WTC11 (cell line): ENCODE measurements around the gene OSBPL10.

Source experiments
- ARID4B ChIP-seq: sonication (generic); formaldehyde crosslinking; IDR thresholded peaks from 2 replicates; pipeline ENCODE4 v1.8.0; 2023; ENCODE audit warnings: missing genetic modification reagents, mild to moderate bottlenecking, borderline replicate concordance
- CTCF ChIP-seq: fragments of 200-600 bp; IDR thresholded peaks from 2 replicates; pipeline ENCODE4 v1.8.0; 2022; ENCODE audit warnings: antibody characterized with exemption
- E2F5 ChIP-seq: sonication (generic); formaldehyde crosslinking; IDR thresholded peaks from 2 replicates; pipeline ENCODE4 v1.8.1; 2022; ENCODE audit warnings: mild to moderate bottlenecking, moderate library complexity, missing genetic modification reagents
- ELF4 ChIP-seq: sonication (generic); formaldehyde crosslinking; IDR thresholded peaks from 2 replicates; pipeline ENCODE4 v1.8.1; 2022; ENCODE audit warnings: low read depth, mild to moderate bottlenecking, moderate library complexity, missing genetic modification reagents
- FOXJ3 ChIP-seq: sonication (generic); formaldehyde crosslinking; IDR thresholded peaks from 2 replicates; pipeline ENCODE4 v1.9.0; 2021; ENCODE audit warnings: missing genetic modification reagents, mild to moderate bottlenecking, borderline replicate concordance
- FOXP4 ChIP-seq: sonication (generic); formaldehyde crosslinking; IDR thresholded peaks from 2 replicates; pipeline ENCODE4 v1.8.0; 2022; ENCODE audit warnings: mild to moderate bottlenecking, missing genetic modification reagents
- HMGXB4 ChIP-seq: sonication (generic); formaldehyde crosslinking; IDR thresholded peaks from 2 replicates; pipeline ENCODE4 v1.8.1; 2023; ENCODE audit warnings: mild to moderate bottlenecking, moderate library complexity, missing genetic modification reagents
- KAT7 ChIP-seq: sonication (generic); formaldehyde crosslinking; IDR thresholded peaks from 2 replicates; pipeline ENCODE4 v1.8.1; 2023; ENCODE audit warnings: missing genetic modification reagents, mild to moderate bottlenecking, borderline replicate concordance
- MAX ChIP-seq: sonication (generic); formaldehyde crosslinking; IDR thresholded peaks from 2 replicates; pipeline ENCODE4 v1.8.0; 2022; ENCODE audit warnings: mild to moderate bottlenecking, missing genetic modification reagents
- PREB ChIP-seq: sonication (generic); formaldehyde crosslinking; IDR thresholded peaks from 2 replicates; pipeline ENCODE4 v1.8.1; 2022; ENCODE audit warnings: mild to moderate bottlenecking, missing genetic modification reagents, moderate library complexity, borderline replicate concordance
- SMAD4 ChIP-seq: sonication (generic); formaldehyde crosslinking; IDR thresholded peaks from 2 replicates; pipeline ENCODE4 v1.8.0; 2022; ENCODE audit warnings: mild to moderate bottlenecking, missing genetic modification reagents
- SP1 ChIP-seq: sonication (generic); formaldehyde crosslinking; conservative IDR thresholded peaks from 2 replicates; pipeline ENCODE4 v1.8.1; 2022; ENCODE audit warnings: missing genetic modification reagents
- USF1 ChIP-seq: sonication (generic); formaldehyde crosslinking; IDR thresholded peaks from 2 replicates; pipeline ENCODE4 v1.8.0; 2022; ENCODE audit warnings: mild to moderate bottlenecking, missing genetic modification reagents
- ZNF532 ChIP-seq: fragments of 250-450 bp; sonication (Bioruptor Pico); IDR thresholded peaks from 2 replicates; pipeline ENCODE4 v1.9.0; 2021; ENCODE audit warnings: mild to moderate bottlenecking, borderline replicate concordance

- TF ChIP-seq MAX (CRISPR knock-in tag): no peak
- no peak for TF ChIP-seq ELF4 (CRISPR knock-in tag)
- no peak for TF ChIP-seq FOXJ3 (CRISPR knock-in tag)
- no peak for TF ChIP-seq FOXP4
- no peak for TF ChIP-seq KAT7 (CRISPR knock-in tag)
- TF ChIP-seq CTCF: no peak
- TF ChIP-seq SP1 (CRISPR knock-in tag): no peak
- TF ChIP-seq PREB (CRISPR knock-in tag): no peak
- no peak for TF ChIP-seq ZNF532 (CRISPR knock-in tag)
- no peak for TF ChIP-seq SMAD4 (CRISPR knock-in tag)
- TF ChIP-seq HMGXB4 (CRISPR knock-in tag): no peak
- TF ChIP-seq USF1 (CRISPR knock-in tag): no peak
- no peak for TF ChIP-seq ARID4B
- TF ChIP-seq E2F5 (CRISPR knock-in tag): no peak
Observed at GRCh38 chr3:31648286-31648968, 332.6 kb downstream of the OSBPL10 start.
